Immature natural killer cell (primary cell): ENCODE measurements around the gene DOCK1. TPM values are rescaled to one million over a fixed set of nuclear protein-coding genes. Genes with fewer than 3 reads are reported as not detected.

ENCODE experiments used
- DNase-seq, 3 donors: peaks; one replicate each; pipeline ENCODE4 v3.0.0; 2022; ENCODE audit warnings: mixed read lengths in 1 of 3
- H3K27ac Mint-ChIP-seq, 6 donors: one replicate each; pipeline ENCODE4 v1.8.0; 2020; ENCODE audit warnings: mixed read lengths in 6 of 6, mild to moderate bottlenecking in 5 of 6, inconsistent platforms in 4 of 6, moderate library complexity in 3 of 6
- H3K27me3 Mint-ChIP-seq, 3 donors: one replicate each; pipeline ENCODE4 v1.8.0; 2020 to 2021; ENCODE audit warnings: low read depth in 3 of 3, mild to moderate bottlenecking in 3 of 3, mixed read lengths in 3 of 3, moderate library complexity in 3 of 3, inconsistent platforms in 1 of 3
- H3K36me3 Mint-ChIP-seq, 3 donors: one replicate each; pipeline ENCODE4 v1.8.0; 2020; ENCODE audit warnings: mixed read lengths in 3 of 3, inconsistent platforms in 2 of 3, mild to moderate bottlenecking in 2 of 3
- H3K4me1 Mint-ChIP-seq, 2 donors: one replicate each; pipeline ENCODE4 v1.8.0; 2020; ENCODE audit warnings: inconsistent platforms in 2 of 2, mild to moderate bottlenecking in 2 of 2, mixed read lengths in 2 of 2, moderate library complexity in 1 of 2
- H3K4me3 Mint-ChIP-seq, 5 donors: one replicate each; pipeline ENCODE4 v1.8.0; 2020; ENCODE audit warnings: mild to moderate bottlenecking in 5 of 5, mixed read lengths in 5 of 5, inconsistent platforms in 3 of 5, moderate library complexity in 3 of 5
- H3K9me3 Mint-ChIP-seq, 6 donors: one replicate each; pipeline ENCODE4 v1.8.0; 2020; ENCODE audit warnings: mild to moderate bottlenecking in 6 of 6, mixed read lengths in 6 of 6, inconsistent platforms in 4 of 6, moderate library complexity in 3 of 6
- polyA plus RNA-seq, 3 donors: library from polyadenylated mRNA; unstranded; fragments of 300-500 nt; fragmentation: Illumina TruSeq; gene quantifications; one replicate each; pipeline ENCODE4 v1.2.3, GENCODE V29; 2021

DOCK1 gene
- polyA plus RNA-seq, 3 donors from 2014 or later, result 0.37 TPM; not detected in 2

- peaks cover 0 to 10% (median 5%) of the 10 kb centered on the region in 6 donors for H3K9me3 Mint-ChIP-seq
- H3K36me3 Mint-ChIP-seq, result peaks cover 0 to 14% (median 7%) of the 10 kb centered on the region in 3 donors
- peaks cover 2 to 5% (median 4%) of the 10 kb centered on the region in 3 donors for H3K27me3 Mint-ChIP-seq
- H3K27ac Mint-ChIP-seq, result peak overlapping the region in 1 of 6 donors; percentile 24
- no peak for DNase-seq
- no peak overlapping the region for H3K4me3 Mint-ChIP-seq
- peaks cover 9 to 13% of the 10 kb centered on the region in 2 donors for H3K4me1 Mint-ChIP-seq
Observed at GRCh38 chr10:127275793-127276450, 370.7 kb downstream of the DOCK1 start.

DNA sequence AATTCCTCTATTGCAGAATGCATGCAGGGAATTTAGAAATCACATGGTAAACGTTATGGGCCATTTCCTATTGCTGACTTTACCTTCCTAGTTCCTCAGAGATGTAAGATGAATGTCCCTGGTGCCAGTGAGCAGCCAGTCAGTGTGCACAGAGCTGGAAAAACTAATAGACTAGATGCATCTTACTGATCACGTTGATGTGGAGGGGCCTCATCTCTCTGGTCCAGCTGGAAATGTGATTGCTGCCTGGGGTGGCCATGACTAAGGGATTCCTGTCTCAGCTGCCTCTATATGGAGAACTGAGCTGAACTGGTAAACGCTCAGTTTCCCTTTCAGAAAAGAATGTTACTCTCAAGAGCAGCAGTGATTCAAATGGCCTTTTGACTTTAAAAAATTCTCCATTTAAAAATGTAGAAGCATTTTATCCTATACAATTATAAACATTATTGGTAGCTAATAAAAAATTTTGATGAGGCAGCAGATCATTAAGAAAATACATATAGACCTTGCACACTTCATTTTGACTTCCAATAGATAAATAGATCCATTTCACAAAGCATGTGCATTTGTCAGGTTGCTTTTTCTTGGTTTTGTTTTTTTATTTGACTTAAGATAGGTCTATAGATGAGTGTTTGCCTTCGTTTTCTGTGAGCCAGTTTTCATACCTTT lies 371.7 kb downstream of the DOCK1 start:
- DNase-seq, result no peak
- Mint-ChIP-seq H3K4me1 (peaks cover 9 to 14% of the 10 kb centered on the region in 2 donors), H3K9me3 (peaks cover 0 to 10% (median 5%) of the 10 kb centered on the region in 6 donors), H3K27me3 (peaks cover 2 to 7% (median 4%) of the 10 kb centered on the region in 3 donors), H3K27ac (no peak overlapping the region), H3K4me3 (no peak overlapping the region), H3K36me3 (peaks cover 0 to 14% (median 7%) of the 10 kb centered on the region in 3 donors)

GRCh38 chr10:127278001-127278400 lies 372.8 kb downstream of the DOCK1 start:
- Mint-ChIP-seq H3K27ac (peak overlapping the region in 1 of 6 donors; percentile 22), H3K27me3 (peaks cover 2 to 4% (median 4%) of the 10 kb centered on the region in 3 donors), H3K4me1 (peaks cover 8 to 12% of the 10 kb centered on the region in 2 donors), H3K9me3 (peaks cover 0 to 2% (median 0%) of the 10 kb centered on the region in 6 donors), H3K36me3 (peaks cover 0 to 10% (median 7%) of the 10 kb centered on the region in 3 donors), H3K4me3 (no peak overlapping the region)
- DNase-seq, result no peak

- peaks cover 6 to 10% of the 10 kb centered on the region in 2 donors for H3K4me1 Mint-ChIP-seq
- H3K27ac Mint-ChIP-seq, result peak overlapping the region in 1 of 6 donors; percentile 23
- peaks cover 0 to 7% (median 5%) of the 10 kb centered on the region in 3 donors for H3K36me3 Mint-ChIP-seq
- no peaks in the 10 kb centered on the region for H3K9me3 Mint-ChIP-seq
- H3K27me3 Mint-ChIP-seq, result peaks cover 2 to 4% (median 3%) of the 10 kb centered on the region in 3 donors
- no peak overlapping the region for H3K4me3 Mint-ChIP-seq
- no peak for DNase-seq
Observed at GRCh38 chr10:127279334-127279774, 374.1 kb downstream of the DOCK1 start.

- Mint-ChIP-seq H3K36me3 (peaks cover 0 to 7% (median 3%) of the 10 kb centered on the region in 3 donors), H3K4me3 (no peak overlapping the region), H3K27me3 (peaks cover 2% of the 10 kb centered on the region in 3 donors), H3K9me3 (no peaks in the 10 kb centered on the region), H3K4me1 (peaks cover 6 to 10% of the 10 kb centered on the region in 2 donors), H3K27ac (no peak overlapping the region)
- no peak for DNase-seq
Observed at GRCh38 chr10:127280446-127280845, 375.2 kb downstream of the DOCK1 start.

DNA sequence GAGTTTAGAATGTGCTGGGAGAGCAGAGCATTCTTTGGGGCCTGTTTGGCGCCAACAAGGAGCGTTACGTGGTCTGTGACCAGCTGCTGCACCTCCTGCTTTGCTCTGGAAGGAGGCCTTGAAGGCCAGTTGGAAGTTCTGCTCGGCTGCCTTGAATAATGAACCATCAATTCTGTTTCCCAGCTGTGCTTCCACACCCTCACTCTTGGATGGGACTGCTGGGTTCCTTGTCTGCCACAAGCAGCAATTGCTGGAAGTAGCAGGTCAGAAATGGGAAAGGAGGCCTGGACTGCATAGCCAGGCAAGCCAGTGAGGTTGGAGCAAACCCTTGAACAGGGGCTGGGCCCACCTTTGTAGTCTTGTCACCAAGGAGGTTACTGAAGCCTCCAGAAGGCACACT lies 377.8 kb downstream of the DOCK1 start:
- H3K27me3 Mint-ChIP-seq, result peaks cover under 1 to 2% (median 2%) of the 10 kb centered on the region in 3 donors
- peaks cover 6 to 10% of the 10 kb centered on the region in 2 donors for H3K4me1 Mint-ChIP-seq
- H3K4me3 Mint-ChIP-seq, result no peak overlapping the region
- peaks cover 0 to 7% (median under 1%) of the 10 kb centered on the region in 6 donors for H3K9me3 Mint-ChIP-seq
- no peak overlapping the region for H3K27ac Mint-ChIP-seq
- peaks cover under 1 to 9% (median 3%) of the 10 kb centered on the region in 3 donors for H3K36me3 Mint-ChIP-seq
- no peak for DNase-seq

DNA sequence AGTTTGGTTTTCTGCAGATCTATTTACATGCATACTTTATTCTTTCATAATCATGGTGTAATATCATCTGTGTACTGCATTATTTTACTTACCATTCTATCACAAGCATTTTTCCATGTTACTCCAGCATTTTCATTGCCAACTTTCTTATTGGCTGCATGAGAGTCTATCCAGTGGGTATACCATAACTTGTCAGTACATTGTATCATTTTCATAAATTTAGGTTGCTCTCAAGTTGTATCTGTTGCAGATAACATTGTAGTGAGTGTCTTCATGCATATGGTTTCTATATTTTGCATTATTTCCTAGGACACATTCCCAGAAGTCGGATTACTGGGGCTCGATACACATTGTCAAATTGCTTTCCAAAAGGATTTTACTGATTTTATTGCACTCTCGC lies 378.3 kb downstream of the DOCK1 start:
- Mint-ChIP-seq H3K27ac (no peak overlapping the region), H3K9me3 (peaks cover 0 to 10% (median 3%) of the 10 kb centered on the region in 6 donors), H3K4me1 (peaks cover 6 to 10% of the 10 kb centered on the region in 2 donors), H3K27me3 (peaks cover 2% of the 10 kb centered on the region in 3 donors), H3K4me3 (no peak overlapping the region), H3K36me3 (peaks cover 3 to 12% (median 4%) of the 10 kb centered on the region in 3 donors)
- DNase-seq, result no peak

DNA sequence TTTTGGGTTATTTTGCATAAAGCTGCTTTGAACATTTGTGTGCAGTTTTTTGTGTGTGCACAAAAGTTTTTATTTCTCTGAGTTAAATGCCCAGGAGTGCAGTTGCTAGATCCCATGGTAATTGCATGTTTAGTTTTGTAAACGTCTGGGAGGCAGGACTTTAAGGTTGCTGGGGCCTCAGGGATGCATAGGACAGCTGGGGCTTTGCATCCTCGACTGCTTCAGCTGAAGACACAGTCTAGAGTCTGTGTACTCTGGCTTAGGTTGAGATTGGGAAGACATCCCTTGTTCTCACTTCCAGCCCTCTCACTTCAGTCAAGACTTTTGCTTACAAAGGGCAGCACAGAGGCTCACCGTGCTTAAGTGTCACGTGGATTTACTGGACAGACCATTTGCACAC lies 385.6 kb downstream of the DOCK1 start:
- Mint-ChIP-seq H3K4me1 (peaks cover 67% of the 10 kb centered on the region in 2 donors), H3K27me3 (peaks cover 4 to 14% (median 6%) of the 10 kb centered on the region in 3 donors), H3K4me3 (peak overlapping the region in 1 of 5 donors; percentile 20), H3K9me3 (peaks cover 0 to 14% (median 4%) of the 10 kb centered on the region in 6 donors), H3K36me3 (peaks cover 0 to 15% (median 9%) of the 10 kb centered on the region in 3 donors), H3K27ac (no peak overlapping the region)
- DNase-seq, result no peak

GRCh38 chr10:127291329-127291728 lies 386.1 kb downstream of the DOCK1 start:
- peaks cover 4 to 14% (median 6%) of the 10 kb centered on the region in 3 donors for H3K27me3 Mint-ChIP-seq
- peaks cover 0 to 15% (median 9%) of the 10 kb centered on the region in 3 donors for H3K36me3 Mint-ChIP-seq
- no peak overlapping the region for H3K27ac Mint-ChIP-seq
- H3K9me3 Mint-ChIP-seq, result peaks cover 0 to 14% (median 4%) of the 10 kb centered on the region in 6 donors
- no peak for DNase-seq
- H3K4me1 Mint-ChIP-seq, result peaks cover 72% of the 10 kb centered on the region in 2 donors
- H3K4me3 Mint-ChIP-seq, result peak overlapping the region in 3 of 5 donors; percentile 10 to 36 (median 20)

DNA sequence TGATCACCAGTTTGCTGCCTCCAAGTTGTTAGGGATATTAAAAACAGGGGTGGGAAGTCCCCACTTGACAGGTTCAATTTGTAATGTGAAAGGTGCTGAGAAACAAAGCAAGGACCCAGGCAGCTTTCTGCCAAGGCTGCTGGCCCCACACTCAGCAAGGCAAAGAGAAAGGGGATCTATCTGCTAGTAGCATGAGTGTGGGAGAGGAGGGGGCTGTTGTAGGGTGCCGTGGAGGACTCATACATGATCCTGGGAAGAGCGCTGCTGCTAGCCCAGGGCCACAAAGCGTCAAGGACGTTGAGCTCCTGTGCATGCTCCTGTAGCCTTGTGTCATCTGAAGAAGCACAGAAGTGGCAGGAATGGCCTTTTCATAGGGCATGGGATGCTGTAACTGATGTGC lies 387.7 kb downstream of the DOCK1 start:
- Mint-ChIP-seq H3K4me1 (peaks cover 78 to 82% of the 10 kb centered on the region in 2 donors), H3K27me3 (peaks cover 6 to 14% (median 8%) of the 10 kb centered on the region in 3 donors), H3K27ac (peak overlapping the region; percentile 84 to 94 (median 88)), H3K9me3 (peaks cover 0 to 8% (median 4%) of the 10 kb centered on the region in 6 donors), H3K4me3 (peak overlapping the region; percentile 61 to 87 (median 73)), H3K36me3 (peaks cover 0 to 14% (median 9%) of the 10 kb centered on the region in 3 donors)
- peak in 2 of 3 donors; percentile 5 for DNase-seq

DNA sequence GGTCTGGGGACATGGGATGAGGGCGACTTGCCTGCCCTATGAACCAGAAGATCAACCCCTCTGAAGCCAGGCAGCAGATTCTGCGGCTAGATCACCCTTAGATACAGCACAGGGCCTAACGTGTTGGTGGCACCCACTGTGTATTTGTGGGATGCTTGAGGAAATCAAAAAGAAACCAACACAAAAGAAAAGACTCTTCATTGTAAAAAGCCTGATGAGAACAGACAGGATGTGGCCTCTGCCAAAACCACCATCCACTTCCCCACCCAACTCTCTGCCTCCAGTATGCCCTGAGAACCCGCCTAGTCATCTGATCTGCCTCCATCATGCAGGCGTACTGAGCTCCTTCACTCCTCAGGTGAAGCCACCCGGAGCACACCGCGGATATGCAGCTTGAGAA lies 388.4 kb downstream of the DOCK1 start:
- Mint-ChIP-seq H3K4me1 (peaks cover 78 to 82% of the 10 kb centered on the region in 2 donors), H3K27ac (peak overlapping the region; percentile 84 to 94 (median 88)), H3K4me3 (peak overlapping the region; percentile 61 to 87 (median 73)), H3K27me3 (peaks cover 6 to 12% (median 8%) of the 10 kb centered on the region in 3 donors), H3K36me3 (peaks cover 0 to 10% (median 5%) of the 10 kb centered on the region in 3 donors), H3K9me3 (peaks cover 0 to 4% (median under 1%) of the 10 kb centered on the region in 6 donors)
- DNase-seq, result peak; percentile 88 to 89 (median 89)

- peaks cover 0 to 2% (median 0%) of the 10 kb centered on the region in 6 donors for H3K9me3 Mint-ChIP-seq
- no peak for DNase-seq
- H3K4me3 Mint-ChIP-seq, result no peak overlapping the region
- H3K36me3 Mint-ChIP-seq, result no peaks in the 10 kb centered on the region
- peaks cover 4 to 8% (median 4%) of the 10 kb centered on the region in 3 donors for H3K27me3 Mint-ChIP-seq
- H3K4me1 Mint-ChIP-seq, result peaks cover 50 to 56% of the 10 kb centered on the region in 2 donors
- peak overlapping the region in 3 of 6 donors; percentile 5 to 62 (median 36) for H3K27ac Mint-ChIP-seq
Observed at GRCh38 chr10:127296696-127297095, 391.5 kb downstream of the DOCK1 start.

DNA sequence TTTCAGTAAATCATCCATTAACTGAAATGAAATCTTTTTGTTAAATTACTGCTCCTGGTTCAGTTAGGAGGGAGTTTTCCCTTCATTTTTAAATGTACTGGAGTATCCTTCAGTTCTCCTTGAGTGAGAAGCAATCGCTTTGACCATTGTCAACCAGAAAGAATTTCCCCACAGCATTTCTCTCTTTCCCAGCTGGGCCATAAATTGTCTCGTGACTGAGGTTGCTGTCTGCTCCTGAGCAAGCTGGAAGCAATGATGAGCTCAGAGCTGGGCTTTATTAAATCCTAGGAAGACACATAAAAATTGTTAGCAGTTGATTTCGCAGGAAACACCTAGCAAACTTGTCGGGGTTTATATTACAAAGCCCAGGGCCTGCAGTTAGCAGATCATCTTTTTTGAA lies 393.2 kb downstream of the DOCK1 start:
- peaks cover 39 to 44% of the 10 kb centered on the region in 2 donors for H3K4me1 Mint-ChIP-seq
- H3K9me3 Mint-ChIP-seq, result no peaks in the 10 kb centered on the region
- H3K27me3 Mint-ChIP-seq, result peaks cover 4 to 8% (median 4%) of the 10 kb centered on the region in 3 donors
- H3K27ac Mint-ChIP-seq, result no peak overlapping the region
- H3K36me3 Mint-ChIP-seq, result no peaks in the 10 kb centered on the region
- no peak for DNase-seq
- H3K4me3 Mint-ChIP-seq, result no peak overlapping the region
